ENCODE measurements around the gene DLX1.

The DLX1 gene

DNA sequence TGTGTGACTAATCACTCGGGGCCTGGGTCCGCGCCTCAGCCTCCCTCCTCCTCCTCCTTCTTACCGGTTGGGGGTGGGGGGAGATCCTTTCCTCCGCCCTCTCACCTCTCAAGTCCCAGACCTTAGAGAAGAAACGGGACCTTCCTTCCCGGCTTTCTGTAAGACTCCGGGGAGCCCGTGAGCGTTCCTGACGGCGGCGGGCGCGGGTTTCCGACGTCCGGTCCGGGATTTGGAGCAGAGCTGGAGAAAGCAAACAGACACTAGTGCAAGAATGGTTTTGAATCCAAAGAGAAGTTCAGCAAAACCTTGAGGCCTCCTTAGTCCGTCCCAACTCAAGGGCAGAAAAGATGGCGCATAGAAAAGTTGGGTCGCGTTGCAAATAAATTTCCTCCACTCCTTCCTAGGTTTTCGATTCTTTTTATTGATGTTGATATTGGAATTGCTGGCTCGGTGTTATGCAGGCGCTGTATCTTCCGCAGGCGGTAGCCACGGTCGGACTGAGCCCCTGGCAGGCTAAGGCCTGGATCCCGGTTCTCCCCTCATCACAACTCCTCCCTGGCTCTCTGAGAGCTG, 2.0 kb downstream of the DLX1 start:
- no peak for DNase-seq (ENCODE audit: low read depth in 2 of 2)

DNA sequence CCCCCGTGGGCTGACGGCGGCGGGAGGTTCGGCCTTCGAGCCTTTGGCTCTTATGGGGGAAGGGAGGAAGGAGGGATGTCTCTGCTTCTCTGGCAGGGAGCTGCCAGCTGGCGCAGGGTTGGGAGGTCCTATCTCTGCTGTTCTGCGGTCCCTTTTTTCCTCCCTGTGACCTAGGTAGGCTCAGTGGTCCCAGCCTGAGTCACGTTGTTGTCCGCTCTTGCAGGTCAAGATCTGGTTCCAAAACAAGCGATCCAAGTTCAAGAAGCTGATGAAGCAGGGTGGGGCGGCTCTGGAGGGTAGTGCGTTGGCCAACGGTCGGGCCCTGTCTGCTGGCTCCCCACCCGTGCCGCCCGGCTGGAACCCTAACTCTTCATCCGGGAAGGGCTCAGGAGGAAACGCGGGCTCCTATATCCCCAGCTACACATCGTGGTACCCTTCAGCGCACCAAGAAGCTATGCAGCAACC, 2.5 kb downstream of the DLX1 start:
- no peak for DNase-seq (ENCODE audit: low read depth in 2 of 2)

DNA sequence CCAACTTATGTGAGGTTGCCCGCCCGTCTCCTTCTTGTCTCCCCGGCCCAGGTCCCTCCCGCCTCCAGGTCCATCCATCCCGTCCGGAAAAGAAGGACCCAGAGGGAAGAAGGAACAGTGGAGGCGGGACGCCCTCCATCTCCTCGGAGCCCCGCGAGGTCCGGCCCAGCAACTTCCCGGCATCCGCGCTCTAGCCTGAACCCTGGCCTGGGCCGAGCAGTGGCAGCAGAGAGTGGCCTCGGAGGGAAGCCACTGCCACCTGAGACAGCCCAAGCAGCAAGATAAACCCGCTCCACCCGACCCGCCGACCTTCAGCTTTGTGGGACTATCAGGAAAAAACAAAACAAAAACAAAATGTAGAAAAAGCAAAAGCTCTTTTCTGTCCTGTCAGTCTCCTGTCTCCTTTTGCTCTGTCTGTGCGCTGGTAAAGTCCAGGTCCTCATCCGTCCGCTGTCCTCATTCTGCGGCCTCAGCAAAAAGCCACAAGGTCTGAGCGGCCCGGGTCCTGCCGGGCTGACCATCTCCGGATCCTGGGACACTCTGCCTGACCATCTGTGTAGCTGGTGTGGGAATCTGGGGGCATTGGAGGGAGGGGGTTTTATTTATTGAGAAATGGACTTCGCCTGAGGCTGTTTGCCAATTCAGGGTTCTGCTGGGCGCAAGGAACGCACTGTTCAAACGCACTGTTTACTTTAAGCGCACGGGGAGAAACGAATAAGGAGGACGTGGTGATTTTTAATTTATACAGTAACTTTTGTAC, 3.1 kb downstream of the DLX1 start:
- no peak for DNase-seq (ENCODE audit: low read depth in 2 of 2)

DNA sequence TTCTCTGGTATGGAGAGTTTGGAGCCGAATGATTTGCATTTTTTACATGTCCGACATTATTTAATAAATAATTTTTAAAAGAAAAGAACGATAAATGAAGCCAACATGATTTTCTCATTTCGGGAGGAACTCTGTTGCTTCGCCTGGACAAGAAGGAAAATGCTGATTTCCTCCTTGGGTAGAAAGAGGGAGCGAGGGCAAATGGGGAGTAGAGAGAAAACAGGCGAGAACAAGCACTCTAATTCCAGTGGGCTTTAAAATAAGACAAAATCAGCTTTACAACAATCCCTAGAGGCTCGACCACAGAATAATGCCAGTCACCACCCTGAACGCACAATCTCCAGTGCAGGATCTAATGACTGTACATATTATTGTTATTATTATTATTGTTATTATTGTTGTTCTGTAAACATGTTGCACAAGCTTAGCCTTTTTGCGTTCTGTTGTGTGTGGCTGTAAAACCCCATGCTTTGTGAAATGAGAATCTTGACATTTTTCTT, 3.7 kb downstream of the DLX1 start:
- no peak for DNase-seq (ENCODE audit: low read depth in 2 of 2)

DNA sequence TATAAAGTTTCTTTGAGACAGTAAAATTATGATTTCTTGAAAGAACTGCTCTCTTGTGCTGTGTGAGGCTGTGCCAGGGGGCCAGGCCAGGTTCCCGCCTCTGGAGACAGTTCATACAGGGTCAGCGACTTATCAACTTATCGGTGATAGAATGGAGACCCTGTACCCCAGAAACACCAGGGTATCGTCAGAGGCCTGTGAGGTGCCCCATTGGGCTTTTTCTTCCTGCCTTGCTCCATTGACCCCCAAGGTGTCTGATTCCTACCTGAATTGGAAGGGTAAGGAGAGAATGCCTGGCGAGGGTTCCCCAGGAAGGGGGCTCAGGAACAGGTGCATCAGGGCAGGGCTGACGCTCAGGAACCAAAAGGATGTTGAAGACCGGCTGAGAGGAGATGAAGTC, 4.3 kb downstream of the DLX1 start:
- no peak for DNase-seq (ENCODE audit: low read depth in 2 of 2)

DNA sequence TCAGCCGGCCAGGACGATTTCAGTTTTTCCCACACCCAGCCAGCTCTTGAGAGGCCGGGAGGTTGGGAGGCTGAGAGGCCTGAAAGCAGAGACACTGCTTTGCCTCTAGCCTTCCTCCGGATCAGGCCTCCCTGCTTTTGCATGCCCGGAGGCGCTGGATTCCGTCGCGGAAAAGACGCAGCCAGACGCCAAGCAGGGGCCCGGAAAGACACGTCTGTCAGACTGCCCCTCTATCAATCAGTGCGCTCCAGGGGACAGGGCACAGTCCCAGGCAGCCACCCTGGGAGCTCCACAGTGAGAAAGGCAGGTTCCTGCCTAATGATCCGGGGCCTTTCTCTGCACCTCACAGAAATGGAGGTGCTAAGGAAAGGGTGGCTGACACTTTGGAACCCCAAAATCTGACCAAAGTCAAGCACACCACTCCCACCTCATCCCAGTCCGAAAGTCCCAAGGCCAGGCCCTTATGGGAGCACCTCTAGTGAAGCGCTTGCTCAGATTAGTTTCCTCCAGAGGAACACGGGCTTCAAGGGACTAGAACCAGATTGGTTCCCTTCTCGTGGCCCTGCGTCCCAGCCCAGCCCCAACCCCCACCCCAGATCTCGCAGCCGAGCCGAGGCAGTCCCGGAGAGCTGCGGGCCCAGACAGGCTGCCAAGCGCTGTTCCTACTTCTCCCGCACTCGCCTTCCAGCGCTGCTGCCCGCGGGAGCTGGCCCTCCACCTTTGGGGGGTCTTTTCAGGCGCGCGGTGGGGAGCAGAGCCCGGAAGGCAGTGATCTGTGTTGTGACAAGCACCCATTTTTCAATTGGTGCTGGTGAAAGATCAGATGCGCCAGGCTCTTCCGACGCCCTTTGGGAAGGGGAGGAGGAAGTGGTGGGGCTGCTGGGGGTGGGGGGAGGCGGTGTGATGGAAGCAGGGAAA, 5.0 kb downstream of the DLX1 start:
- DNase-seq (ENCODE audit: low read depth in 2 of 2): no peak

DNA sequence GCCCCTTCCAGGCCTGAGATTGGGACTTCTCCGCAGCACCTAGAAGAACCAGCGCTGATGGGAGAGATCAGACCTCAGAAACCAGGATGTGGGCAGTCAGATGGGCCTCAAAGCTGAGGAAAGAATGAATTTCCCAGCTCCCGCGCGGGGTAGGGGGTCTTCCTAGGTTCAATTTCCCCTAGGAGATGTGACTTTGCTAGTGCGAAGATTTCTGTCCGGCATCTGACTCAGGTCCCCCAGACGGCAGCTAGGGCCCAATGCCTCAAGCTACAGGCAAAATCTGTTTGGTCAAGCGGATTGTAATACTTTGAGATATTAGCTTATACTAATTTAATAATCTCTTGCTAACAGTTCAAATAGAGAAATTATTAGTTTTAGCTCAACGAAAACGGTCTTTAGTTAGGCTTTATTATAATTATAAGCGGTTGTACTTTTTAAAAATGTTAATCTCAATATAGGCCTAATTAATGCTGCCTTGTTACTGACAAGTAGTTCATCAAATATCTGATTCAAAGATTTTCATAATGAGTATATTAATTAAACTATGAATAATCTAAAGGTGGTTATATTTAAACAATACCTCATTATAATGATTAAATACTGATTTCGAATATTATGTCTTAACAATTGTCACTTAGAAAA, 5.8 kb downstream of the DLX1 start:
- DNase-seq (ENCODE audit: low read depth in 2 of 2): no peak

DNA sequence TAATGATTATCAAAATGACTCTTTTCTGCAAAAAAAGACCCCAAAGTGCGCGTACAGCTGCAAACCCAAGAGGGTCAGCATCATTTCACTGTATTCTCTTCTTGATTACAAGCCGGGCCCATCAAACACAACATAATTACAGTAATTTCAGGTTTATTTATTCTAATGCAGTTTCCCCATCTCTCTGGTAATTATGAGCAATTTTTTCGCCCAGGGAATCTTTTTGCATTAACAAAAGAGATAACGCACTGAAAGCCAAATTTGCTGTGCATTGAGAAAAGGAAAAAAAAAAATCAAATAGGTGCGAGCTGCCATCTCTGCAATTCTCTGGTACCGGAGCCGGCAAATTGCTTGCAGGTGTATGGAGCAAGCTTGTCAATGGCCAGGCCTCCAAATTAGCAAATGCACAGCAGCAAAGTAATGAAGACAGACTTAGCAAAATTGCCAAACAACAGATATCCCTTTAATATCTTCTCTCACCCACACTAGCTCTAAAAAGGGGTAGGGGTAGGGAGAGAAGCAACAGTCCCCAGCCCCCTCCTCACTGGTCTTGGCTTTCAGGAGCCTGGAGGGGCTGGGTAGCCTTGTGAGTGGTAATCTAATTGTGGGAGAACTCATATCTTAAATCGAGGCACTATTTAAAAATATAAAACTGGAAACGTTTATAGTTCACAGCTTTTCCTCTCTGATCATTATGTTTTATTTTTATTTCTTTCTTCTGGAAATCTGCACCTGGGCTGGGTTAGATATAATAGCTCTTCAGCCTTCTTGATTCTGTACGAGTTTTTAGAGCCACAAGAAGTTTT, 6.7 kb downstream of the DLX1 start:
- no peak for DNase-seq (ENCODE audit: low read depth in 2 of 2)

DNA sequence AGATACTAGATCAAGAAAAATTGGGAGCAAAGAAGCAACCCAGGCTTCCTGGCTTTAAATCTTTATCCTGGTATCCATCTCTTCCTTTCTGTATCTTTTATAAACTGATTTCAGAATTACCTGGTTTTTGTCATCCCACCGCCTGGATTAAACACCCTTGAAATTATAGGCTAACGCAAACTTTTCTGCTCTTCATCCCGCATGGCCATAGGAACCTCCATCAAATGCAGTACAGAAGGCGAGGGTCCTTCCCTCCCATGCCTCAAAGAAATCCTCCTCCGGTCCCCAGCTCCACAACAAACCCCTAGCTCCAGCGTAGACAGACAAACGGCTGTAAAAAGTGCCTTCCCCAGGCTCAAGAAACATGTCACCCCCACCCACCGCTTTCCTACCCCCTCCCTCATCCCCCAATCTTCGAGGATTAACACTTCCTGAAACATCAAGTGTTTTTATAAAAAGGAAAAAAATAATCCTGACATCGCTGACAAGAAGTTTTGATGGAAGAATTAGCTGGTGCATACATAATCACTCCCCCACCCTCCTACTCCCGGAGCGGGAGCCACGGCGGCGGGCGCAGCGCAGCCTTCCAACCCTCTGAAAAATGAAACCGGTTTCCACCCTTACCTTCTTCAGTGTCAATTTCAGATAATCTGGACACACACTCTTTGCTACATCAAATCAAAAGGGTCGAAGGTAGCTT, 7.6 kb downstream of the DLX1 start:
- no peak for DNase-seq (ENCODE audit: low read depth in 2 of 2)

DNA sequence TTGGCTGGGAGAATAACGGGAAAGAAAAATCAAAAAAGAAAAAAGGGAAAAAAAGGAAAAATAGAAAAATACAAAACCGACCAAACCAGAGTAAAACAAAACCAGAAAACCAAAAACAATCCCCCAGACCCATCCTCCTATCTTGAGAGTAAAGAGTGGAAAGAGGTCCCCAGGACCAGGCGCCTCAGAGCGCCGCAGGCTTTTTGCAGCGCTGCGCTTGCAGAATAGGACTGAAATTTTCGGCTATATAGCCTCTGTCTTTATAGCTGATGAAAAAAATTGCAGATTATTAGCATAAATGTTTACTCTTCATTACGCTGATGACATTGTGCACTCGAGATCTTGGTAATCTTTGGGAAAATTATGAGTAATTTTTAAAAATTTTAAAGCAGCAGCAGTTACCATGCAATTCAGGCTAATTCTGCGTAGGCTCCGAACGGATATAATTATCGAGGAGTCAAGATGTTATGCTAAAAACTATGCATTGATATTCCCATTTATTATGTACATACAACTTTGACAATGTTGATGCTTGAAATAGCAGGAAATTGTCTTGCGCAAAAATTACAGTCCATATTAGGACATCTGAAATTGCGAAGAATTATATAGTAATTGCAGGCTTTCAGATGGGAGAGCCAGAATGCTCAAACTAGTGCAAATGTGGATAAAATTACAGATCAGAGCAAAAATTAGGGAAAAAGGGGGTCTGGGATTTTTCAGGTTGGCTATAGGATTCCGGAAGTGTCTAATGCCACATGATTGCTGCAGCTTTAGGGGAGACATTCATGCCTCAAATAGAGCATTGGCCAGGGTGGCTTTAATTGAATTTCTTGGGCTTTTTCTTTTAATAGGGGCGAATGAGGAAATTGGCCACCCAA, 8.3 kb downstream of the DLX1 start:
- DNase-seq (ENCODE audit: low read depth in 2 of 2): no peak

DNA sequence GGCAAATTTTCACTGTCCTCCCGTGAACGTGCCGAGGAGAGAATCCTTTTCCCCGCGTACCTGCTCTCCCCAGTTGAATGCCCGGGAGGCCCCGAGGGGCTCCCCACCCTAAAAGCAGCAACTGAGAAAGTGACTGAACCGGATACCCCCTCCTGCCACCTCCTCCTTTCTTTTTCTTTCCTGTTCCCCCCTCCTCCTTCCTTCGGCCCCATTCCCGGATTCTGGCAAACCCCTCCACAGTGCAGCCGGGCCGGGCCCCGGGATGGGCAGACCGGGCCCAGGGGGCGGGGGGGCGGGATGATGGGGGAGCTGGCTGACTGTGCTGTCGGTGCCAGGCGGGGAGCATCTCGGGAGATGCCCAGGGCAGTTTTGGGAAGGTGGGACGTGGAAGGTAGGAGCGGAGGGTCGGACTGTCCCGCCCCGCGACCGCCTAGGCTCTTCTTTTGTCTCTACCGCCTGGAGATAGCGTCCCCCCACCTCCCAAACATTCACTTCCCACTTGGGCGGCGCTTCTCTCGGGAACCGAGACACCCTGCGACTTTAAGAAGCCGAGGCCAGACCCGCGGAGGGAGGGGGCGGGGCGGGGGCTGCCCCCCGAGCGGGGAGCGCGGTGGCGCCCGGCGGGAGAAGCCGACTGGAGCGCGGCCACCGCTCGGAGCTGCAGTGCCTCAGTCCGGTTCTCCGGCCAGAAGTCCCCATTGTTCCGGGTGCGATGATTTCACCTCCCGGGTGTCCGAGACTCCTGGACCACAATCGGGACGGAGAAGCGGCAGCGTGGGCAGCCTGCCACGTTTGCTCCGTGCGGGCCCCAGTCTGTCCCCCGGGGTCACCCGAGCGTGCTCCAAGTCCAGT, 9.2 kb downstream of the DLX1 start:
- DNase-seq (ENCODE audit: low read depth in 2 of 2): no peak

DNA sequence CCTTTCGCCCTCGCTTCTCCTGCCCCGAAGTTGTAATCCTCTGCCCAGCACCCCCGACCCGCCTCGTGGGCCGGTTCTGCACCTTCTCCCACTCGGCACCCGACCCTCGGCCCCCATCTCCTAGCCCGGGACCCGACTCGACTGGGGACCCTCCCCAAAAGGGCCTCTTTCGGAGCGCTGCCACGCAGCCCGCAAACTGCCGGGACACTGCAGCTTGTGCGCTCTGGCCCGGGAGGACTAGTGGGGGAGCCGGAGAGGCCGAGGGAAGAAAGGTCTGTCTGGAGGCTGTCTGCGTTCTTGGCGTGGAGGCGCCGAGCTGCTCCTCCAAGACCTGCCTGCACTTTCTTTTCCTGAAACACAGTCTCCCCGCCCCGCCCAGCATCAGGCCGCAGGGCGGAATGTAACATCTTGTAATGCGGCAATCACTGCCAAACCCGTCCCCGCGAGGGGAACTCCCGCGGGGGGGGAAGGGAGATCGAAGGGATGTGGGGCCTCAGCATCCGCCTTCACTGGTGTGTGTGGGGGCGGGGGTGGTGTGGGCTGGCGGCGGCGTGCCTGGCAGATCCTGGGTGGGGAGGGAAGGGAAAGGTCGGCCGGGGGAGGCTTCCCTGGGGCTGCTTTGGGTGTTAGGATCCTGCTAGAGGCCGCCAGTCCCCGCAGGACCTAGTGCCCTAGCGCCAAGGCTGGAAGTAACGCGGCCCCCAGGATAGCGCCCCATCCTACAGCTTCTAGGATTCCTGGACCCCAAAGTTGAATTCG, 10.0 kb downstream of the DLX1 start:
- peak in 1 of 2 experiments; percentile 79 for DNase-seq (ENCODE audit: low read depth in 2 of 2)

DNA sequence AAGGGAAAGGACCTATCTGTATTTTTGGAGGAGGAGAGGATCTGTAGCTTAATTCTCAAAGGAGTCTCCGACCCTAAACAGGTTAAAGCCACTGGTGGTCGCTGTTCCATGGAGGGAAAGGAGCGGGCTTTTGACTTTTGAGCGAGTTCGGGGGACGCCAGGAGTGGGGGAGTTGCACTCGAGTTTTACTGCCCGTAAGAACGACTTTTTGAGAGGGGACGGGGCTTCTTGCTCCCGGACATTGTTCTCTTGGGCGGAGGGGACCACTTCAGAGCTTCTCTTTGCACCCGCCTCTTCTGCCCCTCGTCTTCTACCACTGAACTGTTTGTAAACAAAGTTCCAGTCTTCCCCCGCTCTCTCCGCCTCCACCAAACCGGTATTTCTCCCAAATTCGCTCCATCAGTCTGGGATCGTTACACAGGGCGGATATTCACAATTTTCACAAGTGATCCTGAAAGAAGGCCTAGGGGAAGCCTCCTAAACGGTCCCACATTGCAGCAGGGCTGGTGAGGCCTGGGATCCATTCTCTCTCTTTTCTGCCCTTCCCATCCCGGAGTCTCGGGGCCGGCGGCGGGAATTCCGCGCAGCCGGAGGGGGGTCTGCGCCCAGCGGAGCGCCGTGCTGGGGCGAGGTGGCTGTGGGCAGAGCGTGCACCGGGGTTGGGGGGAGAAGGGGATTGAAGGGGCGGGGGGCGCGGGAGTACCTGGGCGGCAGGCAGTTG, 10.8 kb downstream of the DLX1 start:
- no peak for DNase-seq (ENCODE audit: low read depth in 2 of 2)

DNA sequence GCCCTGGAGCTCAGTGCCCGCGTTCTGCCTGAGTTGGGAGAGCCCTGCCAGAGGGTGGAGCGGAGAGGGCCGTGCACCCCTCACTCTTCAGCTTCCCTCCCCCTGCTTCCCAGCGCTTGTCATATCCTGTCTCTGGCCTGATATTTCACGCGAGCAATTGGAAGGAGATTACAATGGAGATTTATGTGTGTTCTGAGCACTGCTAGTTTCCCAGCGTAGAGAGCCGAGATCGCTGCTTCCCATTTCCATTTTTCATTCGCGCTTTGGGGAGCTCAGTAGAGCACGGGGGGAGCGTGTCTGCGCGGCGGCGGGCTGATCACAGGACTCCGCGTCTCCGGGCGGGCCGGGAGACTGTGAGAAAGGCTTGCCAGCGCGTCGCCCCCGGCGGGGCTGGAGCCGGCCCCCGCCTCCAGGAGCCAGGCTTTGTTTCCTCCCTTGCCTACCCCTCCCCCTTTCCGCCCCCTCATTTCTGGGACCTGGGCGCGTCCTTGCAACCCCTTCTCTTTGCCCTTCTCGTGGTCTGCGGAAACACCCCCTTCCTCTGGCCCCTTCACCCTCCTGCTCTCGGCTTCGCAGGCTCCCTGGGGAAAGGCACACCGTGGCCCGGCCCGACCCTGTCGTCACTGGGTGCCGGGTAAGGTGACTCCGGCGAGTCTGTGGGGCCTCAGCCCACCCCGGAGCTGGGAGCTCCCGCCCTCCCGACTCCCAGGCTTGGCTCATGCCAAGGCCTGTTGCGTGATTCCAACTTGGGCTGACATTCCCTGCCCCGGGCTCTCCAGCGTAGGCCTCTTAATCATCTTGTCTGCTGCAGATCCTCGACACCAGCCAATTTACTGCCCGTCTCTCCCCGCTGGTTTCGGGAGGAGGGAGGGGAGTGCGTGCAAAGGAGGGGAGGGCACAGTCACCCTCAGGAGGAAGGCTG, 11.6 kb downstream of the DLX1 start:
- DNase-seq (ENCODE audit: low read depth in 2 of 2): no peak

DNA sequence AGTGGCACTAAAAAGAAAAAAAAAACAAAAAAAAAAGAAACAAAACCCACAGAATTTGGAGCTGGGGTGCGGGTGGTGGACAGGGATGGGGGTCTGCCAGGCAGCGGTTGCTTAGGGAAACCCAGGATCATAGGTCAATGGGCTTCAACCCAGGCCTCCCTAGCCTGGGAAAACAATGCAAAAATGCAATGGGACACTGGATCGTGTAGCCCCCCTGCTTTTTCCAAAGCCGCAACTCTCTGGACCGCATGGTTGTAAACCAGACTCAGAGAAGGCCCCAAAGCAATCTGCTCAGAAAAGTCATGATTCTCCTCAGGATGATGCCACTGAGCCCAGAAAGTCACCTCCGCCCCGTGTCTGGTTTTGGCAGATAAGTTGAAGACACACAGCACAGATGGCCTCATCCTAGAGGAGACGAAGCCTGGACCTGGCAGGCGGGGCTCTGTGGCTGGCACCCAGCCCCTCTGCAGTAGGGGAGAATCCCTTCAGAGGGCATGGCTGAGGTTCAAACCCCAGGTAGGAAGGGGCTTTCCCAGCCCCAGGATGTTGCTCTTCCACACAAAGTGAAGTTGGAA, 12.3 kb downstream of the DLX1 start:
- no peak for DNase-seq (ENCODE audit: low read depth in 2 of 2)

DNA sequence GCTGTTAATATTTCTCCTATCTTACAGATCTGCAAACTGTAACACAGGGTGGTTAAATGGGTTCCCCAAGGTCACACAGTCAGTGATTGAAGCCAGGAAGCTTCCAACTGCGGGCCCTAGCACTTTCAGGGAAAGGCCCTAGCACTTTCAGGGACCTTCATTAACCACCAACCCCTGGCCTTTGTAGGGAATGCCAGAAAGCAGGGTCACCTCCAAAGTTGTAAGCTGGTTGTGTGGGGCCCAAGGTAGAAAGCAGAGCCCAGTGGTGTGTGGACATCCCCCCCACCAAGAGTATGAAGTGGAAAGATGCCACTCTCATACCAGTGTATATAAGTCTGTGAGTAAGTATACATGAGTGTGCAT, 13.0 kb downstream of the DLX1 start:
- no peak for DNase-seq (ENCODE audit: low read depth in 2 of 2)

All from fibroblast of skin of left quadriceps (primary cell).